Esophagus squamous epithelium (tissue), 5 donors: Measurements from ENCODE around the gene SMARCA4. TPM values are rescaled to one million over a fixed set of nuclear protein-coding genes. Genes with fewer than 3 reads are reported as not detected.

Experiments used
- DNase-seq: peaks from one replicate; lab custom pipeline; 2025; lab: John Stamatoyannopoulos, UW
- H3K27ac ChIP-seq, 4 donors: fragments of 200-600 bp; sonication (generic); one replicate each; pipeline ENCODE4 v1.5.1; 2016 to 2019; ENCODE audit warnings: mild to moderate bottlenecking in 1 of 4
- H3K27me3 ChIP-seq, 4 donors: fragments of 200-600 bp; sonication (generic); 1 replicate in 3 of 4; 2 replicates in 1 of 4; pipeline versions ENCODE4 v1.5.1 to v1.6.0; 2017 to 2021; ENCODE audit warnings: antibody characterized with exemption in 1 of 4
- H3K36me3 ChIP-seq, 3 donors: fragments of 200-600 bp; sonication (generic); one replicate each; pipeline ENCODE4 v1.5.1; 2016 to 2019
- H3K4me1 ChIP-seq, 3 donors: fragments of 200-600 bp; sonication (generic); one replicate each; pipeline ENCODE4 v1.5.1; 2017 to 2019
- H3K4me3 ChIP-seq, 4 donors: fragments of 200-600 bp; sonication (generic); 1 replicate in 3 of 4; 2 replicates in 1 of 4; pipeline ENCODE4 v1.5.1; 2016 to 2019; ENCODE audit warnings: mild to moderate bottlenecking in 2 of 4, moderate library complexity in 1 of 4
- H3K9me3 ChIP-seq, 3 donors: fragments of 200-600 bp; sonication (generic); one replicate each; pipeline ENCODE4 v1.5.1; 2016 to 2019
- POLR2A ChIP-seq, 4 donors: fragments of 450-650 bp; IDR thresholded peaks; one replicate each; pipeline ENCODE4 v1.6.1; 2017; ENCODE audit warnings: antibody characterized with exemption in 4 of 4, mild to moderate bottlenecking in 4 of 4, moderate library complexity in 3 of 4
- WGBS, 2 donors: methylation state at CpG; one replicate each; pipeline ENCODE4 v1.1.5; 2018; 5-methylcytosine and 5-hydroxymethylcytosine counted together
- intact Hi-C: fragments of 100-400 bp; cut with DNase I; formaldehyde crosslinking; loops from one replicate; pipeline ENCODE4 v1.15.0; 2022
- total RNA-seq, 4 donors: library from RNA; depleted of rRNA; stranded (reverse); fragments of >200 nt; gene quantifications; one replicate each; pipeline ENCODE4 v1.1.0, GENCODE V29; 2016
- TF ChIP-seq, protein P1 (sequence below), 6 experiments: fragments of 450-650 bp in 4 of 6; fragments of 200-600 bp in 2 of 6; sonication (generic) in 2 of 6; IDR thresholded peaks; one replicate each; pipeline ENCODE4 v1.5.1; 2016 to 2019; ENCODE audit warnings: antibody characterized with exemption in 6 of 6, mild to moderate bottlenecking in 4 of 6, moderate library complexity in 4 of 6
- donor health status: DM: yes; HTN: yes; CAD: no.

The SMARCA4 gene
- total RNA-seq, 4 donors from 2014 or later: 62.8 to 142 (median 93.4) TPM

GRCh38 chr19:11020982-11021759, 60.3 kb downstream of the SMARCA4 start:
- no peaks in the 10 kb centered on the region for H3K9me3 ChIP-seq
- WGBS, 2 donors: 82 to 89% methylated on average over 8 to 20 of the region's 23 CpGs
- TF ChIP-seq POLR2A (IDR thresholded peaks at IDR 0.05): no peak
- TF ChIP-seq, protein P1, sequence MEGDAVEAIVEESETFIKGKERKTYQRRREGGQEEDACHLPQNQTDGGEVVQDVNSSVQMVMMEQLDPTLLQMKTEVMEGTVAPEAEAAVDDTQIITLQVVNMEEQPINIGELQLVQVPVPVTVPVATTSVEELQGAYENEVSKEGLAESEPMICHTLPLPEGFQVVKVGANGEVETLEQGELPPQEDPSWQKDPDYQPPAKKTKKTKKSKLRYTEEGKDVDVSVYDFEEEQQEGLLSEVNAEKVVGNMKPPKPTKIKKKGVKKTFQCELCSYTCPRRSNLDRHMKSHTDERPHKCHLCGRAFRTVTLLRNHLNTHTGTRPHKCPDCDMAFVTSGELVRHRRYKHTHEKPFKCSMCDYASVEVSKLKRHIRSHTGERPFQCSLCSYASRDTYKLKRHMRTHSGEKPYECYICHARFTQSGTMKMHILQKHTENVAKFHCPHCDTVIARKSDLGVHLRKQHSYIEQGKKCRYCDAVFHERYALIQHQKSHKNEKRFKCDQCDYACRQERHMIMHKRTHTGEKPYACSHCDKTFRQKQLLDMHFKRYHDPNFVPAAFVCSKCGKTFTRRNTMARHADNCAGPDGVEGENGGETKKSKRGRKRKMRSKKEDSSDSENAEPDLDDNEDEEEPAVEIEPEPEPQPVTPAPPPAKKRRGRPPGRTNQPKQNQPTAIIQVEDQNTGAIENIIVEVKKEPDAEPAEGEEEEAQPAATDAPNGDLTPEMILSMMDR (IDR thresholded peaks at IDR 0.05): no peak
- H3K27ac ChIP-seq: no peak overlapping the region
- no peaks in the 10 kb centered on the region for H3K27me3 ChIP-seq
- H3K4me3 ChIP-seq: no peak overlapping the region
- peaks cover 72 to 100% (median 82%) of the 10 kb centered on the region in 3 donors for H3K36me3 ChIP-seq
- no peaks in the 10 kb centered on the region for H3K4me1 ChIP-seq
- no peak for DNase-seq
- intact Hi-C loops: no loop called here

- intact Hi-C loops: no loop called here
- H3K4me3 ChIP-seq: no peak overlapping the region
- 92 to 94% methylated on average over 3 to 9 of the region's 15 CpGs for WGBS, 2 donors
- TF ChIP-seq, protein P1 (IDR thresholded peaks at IDR 0.05): no peak
- no peak for TF ChIP-seq POLR2A (IDR thresholded peaks at IDR 0.05)
- H3K9me3 ChIP-seq: no peaks in the 10 kb centered on the region
- no peaks in the 10 kb centered on the region for H3K4me1 ChIP-seq
- H3K27me3 ChIP-seq: no peaks in the 10 kb centered on the region
- DNase-seq: no peak
- peaks cover 75 to 100% (median 77%) of the 10 kb centered on the region in 3 donors for H3K36me3 ChIP-seq
- no peak overlapping the region for H3K27ac ChIP-seq
These were observed 60.9 kb downstream of the SMARCA4 start for GRCh38 chr19:11021760-11022144.

DNA sequence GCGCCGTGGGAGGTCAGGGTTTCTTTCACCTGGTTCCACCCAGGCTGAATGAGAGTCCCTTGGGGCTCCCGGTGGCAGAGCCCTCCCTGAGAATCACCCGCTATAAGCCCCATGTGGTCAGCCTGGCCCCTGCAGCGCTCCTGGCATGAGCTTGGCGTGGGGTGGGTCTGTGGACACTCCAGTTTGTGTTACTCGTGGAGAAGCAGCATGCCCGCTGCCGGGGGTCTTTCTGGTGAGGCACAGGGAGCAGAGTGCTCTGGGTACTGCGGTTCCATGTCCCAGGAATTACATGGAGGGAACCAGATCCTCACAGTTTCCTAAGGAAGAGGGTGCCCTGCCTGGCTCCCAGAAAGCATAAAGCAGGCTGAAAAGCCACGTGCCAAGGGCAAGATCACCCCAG, 62.2 kb downstream of the SMARCA4 start:
- H3K4me3 ChIP-seq: no peak overlapping the region
- H3K27me3 ChIP-seq: no peaks in the 10 kb centered on the region
- H3K4me1 ChIP-seq: no peaks in the 10 kb centered on the region
- H3K27ac ChIP-seq: no peak overlapping the region
- H3K9me3 ChIP-seq: no peaks in the 10 kb centered on the region
- 91 to 93% methylated on average over 3 to 9 of the region's 11 CpGs for WGBS, 2 donors
- H3K36me3 ChIP-seq: peaks cover 72 to 100% (median 84%) of the 10 kb centered on the region in 3 donors
- no peak for DNase-seq
- intact Hi-C loops: no loop called here
- TF ChIP-seq, protein P1 (IDR thresholded peaks at IDR 0.05): no peak
- TF ChIP-seq POLR2A (IDR thresholded peaks at IDR 0.05): no peak

- WGBS, 2 donors: 100% methylated on average over 1 of the region's 7 CpGs; no CpG with 5 or more reads in 1 of the 2 donors
- DNase-seq: no peak
- no peak overlapping the region for H3K27ac ChIP-seq
- peaks cover 76 to 100% (median 80%) of the 10 kb centered on the region in 3 donors for H3K36me3 ChIP-seq
- no peak overlapping the region for H3K4me3 ChIP-seq
- H3K27me3 ChIP-seq: no peaks in the 10 kb centered on the region
- TF ChIP-seq POLR2A (IDR thresholded peaks at IDR 0.05): no peak
- TF ChIP-seq, protein P1 (IDR thresholded peaks at IDR 0.05): no peak
- no peaks in the 10 kb centered on the region for H3K4me1 ChIP-seq
- intact Hi-C loops: no loop called here
- H3K9me3 ChIP-seq: no peaks in the 10 kb centered on the region
These were observed 62.9 kb downstream of the SMARCA4 start for GRCh38 chr19:11023710-11024109.

DNA sequence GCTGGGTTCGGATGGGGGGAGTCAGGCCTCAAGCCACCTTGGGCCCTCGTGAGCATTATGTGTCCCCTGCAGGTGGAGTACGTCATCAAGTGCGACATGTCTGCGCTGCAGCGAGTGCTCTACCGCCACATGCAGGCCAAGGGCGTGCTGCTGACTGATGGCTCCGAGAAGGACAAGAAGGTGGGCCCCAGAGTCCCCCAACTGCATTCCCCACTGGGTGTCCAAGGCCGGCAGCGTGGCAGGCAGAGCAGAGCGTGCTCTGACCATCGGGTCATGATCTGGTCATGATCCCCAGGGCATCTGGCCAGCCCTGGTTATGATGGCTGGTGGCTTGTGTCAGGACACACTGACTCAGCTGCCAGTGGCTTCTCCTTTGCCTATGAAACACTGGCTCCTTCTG, 63.4 kb downstream of the SMARCA4 start:
- Histone ChIP-seq H3K36me3 (peaks cover 76 to 100% (median 80%) of the 10 kb centered on the region in 3 donors), H3K27ac (no peak overlapping the region), H3K27me3 (no peaks in the 10 kb centered on the region), H3K4me3 (no peak overlapping the region), H3K4me1 (no peaks in the 10 kb centered on the region), H3K9me3 (no peaks in the 10 kb centered on the region)
- no peak for DNase-seq
- 93 to 97% methylated on average over 5 to 7 of the region's 13 CpGs for WGBS, 2 donors
- intact Hi-C loops: no loop called here
- no peak for TF ChIP-seq POLR2A (IDR thresholded peaks at IDR 0.05)
- TF ChIP-seq, protein P1 (IDR thresholded peaks at IDR 0.05): no peak
